Testis (tissue), 3 donors: ENCODE measurements around the gene LRFN2. TPM values are rescaled to one million over a fixed set of nuclear protein-coding genes. Genes with fewer than 3 reads are reported as not detected.

Experiments used
- DNase-seq: peaks from one replicate; pipeline ENCODE4 v3.0.0-alpha.2; 2019
- H3K27ac ChIP-seq, 2 donors: fragments of 200-600 bp; sonication (generic); one replicate each; pipeline ENCODE4 v1.5.1; 2019
- H3K27me3 ChIP-seq: fragments of 200-600 bp; sonication (generic); one replicate; pipeline ENCODE4 v1.5.1; 2019
- H3K36me3 ChIP-seq: fragments of 200-600 bp; sonication (generic); one replicate; pipeline ENCODE4 v1.5.1; 2017; ENCODE audit warnings: low read depth; ENCODE audit errors: missing control alignments
- H3K4me1 ChIP-seq: fragments of 200-600 bp; sonication (generic); one replicate; pipeline ENCODE4 v1.5.1; 2019
- H3K4me3 ChIP-seq, 2 donors: fragments of 200-600 bp; sonication (generic); one replicate each; pipeline ENCODE4 v1.5.1; 2017 to 2019
- H3K9me3 ChIP-seq: fragments of 200-600 bp; sonication (generic); one replicate; pipeline ENCODE4 v1.5.1; 2017
- CTCF ChIP-seq, 3 experiments: fragments of 450-650 bp in 2 of 3; fragments of 200-600 bp in 1 of 3; sonication (generic) in 1 of 3; IDR thresholded peaks; one replicate each; pipeline ENCODE4 v1.5.1; 2016 to 2019; ENCODE audit warnings: antibody characterized with exemption in 3 of 3, mild to moderate bottlenecking in 2 of 3, moderate library complexity in 1 of 3
- POLR2A ChIP-seq: fragments of 450-650 bp; IDR thresholded peaks from one replicate; pipeline ENCODE4 v1.6.1; 2017; ENCODE audit warnings: antibody characterized with exemption, mild to moderate bottlenecking, moderate library complexity
- WGBS, 2 donors: methylation state at CpG; one replicate each; pipeline ENCODE4 v1.1.5; 2018; 5-methylcytosine and 5-hydroxymethylcytosine counted together
- intact Hi-C: fragments of 100-400 bp; cut with DNase I; formaldehyde crosslinking; loops from one replicate; pipeline ENCODE4 v1.15.1; 2023; ENCODE audit warnings: low total_unique reads
- polyA plus RNA-seq: library from polyadenylated mRNA; stranded (reverse); fragments of 350-450 nt; fragmentation: Illumina TruSeq; extraction: RNeasy Lipid Tissue Mini Kit (QIAGEN cat#74804); gene quantifications from one replicate; pipeline ENCODE4 v1.2.3, GENCODE V29; 2014; ENCODE audit warnings: low read depth, low replicate concordance; ENCODE audit not compliant: insufficient read depth
- total RNA-seq, 2 donors: library from RNA; depleted of rRNA; stranded (reverse); fragments of >200 nt; gene quantifications; one replicate each; pipeline ENCODE4 v1.2.3, GENCODE V29; 2016

The LRFN2 gene
- total and polyA plus RNA-seq, 3 donors from 2014 or later, result 1.1 to 3.3 (median 1.6) TPM

GRCh38 chr6:40485300-40485699 lies 101.9 kb downstream of the LRFN2 start:
- Histone ChIP-seq H3K36me3 (no peaks in the 10 kb centered on the region), H3K4me3 (no peak overlapping the region), H3K27ac (peak overlapping the region in 1 of 2 donors; percentile 6), H3K27me3 (no peaks in the 10 kb centered on the region), H3K4me1 (peaks cover 19% of the 10 kb centered on the region), H3K9me3 (no peaks in the 10 kb centered on the region)
- WGBS, 2 donors, result 27 to 28% methylated on average over 2 of the region's 2 CpGs
- intact Hi-C loops, result no loop called here
- TF ChIP-seq POLR2A (no peak), CTCF (IDR thresholded peaks at IDR 0.05) (no peak)
- peak; percentile 67 for DNase-seq

DNA sequence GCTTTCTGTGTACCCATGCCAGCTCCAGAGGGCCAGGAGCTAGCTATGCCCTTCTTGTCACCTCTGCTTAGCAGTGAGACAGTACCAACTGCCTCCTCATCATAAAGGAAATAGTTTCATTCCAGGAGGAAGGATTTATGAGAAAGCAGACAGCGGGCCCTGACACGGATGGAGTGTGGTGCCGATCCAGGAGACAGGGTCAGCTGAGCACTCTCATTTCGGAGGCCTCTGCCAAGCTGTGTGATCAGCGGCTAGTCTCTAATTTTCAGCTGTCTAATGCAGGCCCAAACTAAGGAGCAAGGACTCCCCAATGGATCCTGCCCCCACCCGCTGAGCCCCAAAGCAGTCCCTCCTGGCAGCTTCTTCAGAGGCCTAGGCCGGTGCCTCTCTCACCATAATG lies 103.1 kb downstream of the LRFN2 start:
- H3K36me3 ChIP-seq, result no peaks in the 10 kb centered on the region
- WGBS, 2 donors, result 73% methylated on average over 4 to 7 of the region's 7 CpGs
- no peak overlapping the region for H3K4me3 ChIP-seq
- peak overlapping the region in 1 of 2 donors; percentile 7 for H3K27ac ChIP-seq
- no peaks in the 10 kb centered on the region for H3K9me3 ChIP-seq
- intact Hi-C loops, result no loop called here
- DNase-seq, result no peak
- TF ChIP-seq CTCF (IDR thresholded peaks at IDR 0.05) (no peak), POLR2A (no peak)
- peaks cover 19% of the 10 kb centered on the region for H3K4me1 ChIP-seq
- no peaks in the 10 kb centered on the region for H3K27me3 ChIP-seq

- TF ChIP-seq CTCF (IDR thresholded peaks at IDR 0.05) (no peak), POLR2A (no peak)
- Histone ChIP-seq H3K27me3 (no peaks in the 10 kb centered on the region), H3K36me3 (no peaks in the 10 kb centered on the region), H3K4me1 (peaks cover 20% of the 10 kb centered on the region), H3K27ac (no peak overlapping the region), H3K4me3 (no peak overlapping the region), H3K9me3 (no peaks in the 10 kb centered on the region)
- intact Hi-C loops, result no loop called here
- DNase-seq, result peak; percentile 89
- WGBS, 2 donors, result 51 to 57% methylated on average over 5 to 7 of the region's 7 CpGs
These were observed 104.6 kb downstream of the LRFN2 start for GRCh38 chr6:40482532-40482931.

DNA sequence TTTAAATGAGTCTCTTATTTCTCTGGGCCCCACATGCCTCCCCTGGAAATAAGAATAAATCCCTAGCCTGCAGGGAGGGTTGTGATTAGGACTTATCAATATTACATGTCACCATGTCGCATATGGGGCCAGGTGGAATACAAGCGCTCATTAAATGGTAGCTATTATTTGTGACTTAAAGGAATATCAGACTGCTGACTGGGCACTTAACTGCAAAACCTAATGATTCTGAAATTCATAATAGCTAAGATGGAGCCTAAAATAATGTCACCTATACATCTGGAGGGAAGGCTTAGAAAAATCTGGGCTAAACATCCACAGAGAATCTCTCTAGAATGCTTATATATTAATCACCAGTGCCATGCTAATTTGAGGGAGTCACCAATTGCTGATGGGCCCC lies 106.5 kb downstream of the LRFN2 start:
- 97 to 98% methylated on average over 2 of the region's 2 CpGs for WGBS, 2 donors
- no peak for DNase-seq
- Histone ChIP-seq H3K4me3 (no peak overlapping the region), H3K9me3 (no peaks in the 10 kb centered on the region), H3K27ac (no peak overlapping the region), H3K27me3 (no peaks in the 10 kb centered on the region), H3K4me1 (peaks cover 31% of the 10 kb centered on the region), H3K36me3 (no peaks in the 10 kb centered on the region)
- intact Hi-C loops, result no loop called here
- no peak for TF ChIP-seq CTCF (IDR thresholded peaks at IDR 0.05)
- TF ChIP-seq POLR2A, result no peak

DNA sequence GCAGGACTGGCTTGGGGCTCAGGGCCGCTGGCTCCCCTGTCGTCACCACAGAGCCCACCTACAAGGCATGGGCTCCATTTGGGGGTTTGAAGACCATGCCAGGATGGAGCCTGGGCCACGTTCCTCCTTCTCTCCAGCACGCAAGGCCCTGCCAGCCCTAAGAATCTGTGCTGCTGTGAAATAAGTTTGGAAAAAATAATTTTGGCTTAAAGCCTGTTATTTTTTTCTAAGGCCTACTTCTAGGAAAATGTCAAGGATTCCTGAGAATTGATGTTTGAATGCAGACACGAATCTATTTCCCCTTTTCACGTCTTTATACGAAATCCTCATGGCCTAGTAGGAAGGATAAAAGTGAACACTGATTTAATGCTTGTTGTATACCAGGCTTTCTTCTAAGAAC lies 107.5 kb downstream of the LRFN2 start:
- DNase-seq, result no peak
- no peaks in the 10 kb centered on the region for H3K27me3 ChIP-seq
- TF ChIP-seq CTCF (IDR thresholded peaks at IDR 0.05) (no peak), POLR2A (no peak)

More for the DNA sequence above, 107.5 kb downstream of the LRFN2 start:
- H3K4me3 ChIP-seq, result no peak overlapping the region
- no peaks in the 10 kb centered on the region for H3K36me3 ChIP-seq
- no peaks in the 10 kb centered on the region for H3K9me3 ChIP-seq
- intact Hi-C loops, result no loop called here
- WGBS, 2 donors, result 43 to 49% methylated on average over 7 of the region's 7 CpGs
- peaks cover 24% of the 10 kb centered on the region for H3K4me1 ChIP-seq
- no peak overlapping the region for H3K27ac ChIP-seq
